Liver (tissue), 9 donors: ENCODE measurements around the gene FICD. TPM values are rescaled to one million over a fixed set of nuclear protein-coding genes. Genes with fewer than 3 reads are reported as not detected.

Experiments used
- DNase-seq: peaks from one replicate; pipeline ENCODE4 v3.0.0-alpha.2; 2017; ENCODE audit warnings: low spot score
- H3K27ac ChIP-seq, 2 donors: one replicate each; pipeline ENCODE4 v1.7.0; 2013; ENCODE audit warnings: inconsistent platforms in 2 of 2, low read length in 2 of 2, control low read depth in 1 of 2, low read depth in 1 of 2, mild to moderate bottlenecking in 1 of 2
- H3K27me3 ChIP-seq, 4 donors: one replicate each; pipeline versions ENCODE4 v1.6.1 to v1.7.0; 2013; ENCODE audit warnings: low read length in 3 of 4, inconsistent platforms in 1 of 4, mild to moderate bottlenecking in 1 of 4, moderate library complexity in 1 of 4; ENCODE audit not compliant: control insufficient read depth in 4 of 4, insufficient read depth in 4 of 4
- H3K36me3 ChIP-seq, 4 donors: one replicate each; pipeline versions ENCODE4 v1.6.1 to v1.7.0; 2013; ENCODE audit warnings: low read length in 3 of 4, mild to moderate bottlenecking in 3 of 4, low read depth in 1 of 4, moderate library complexity in 1 of 4; ENCODE audit not compliant: control insufficient read depth in 4 of 4, insufficient read depth in 3 of 4
- H3K4me1 ChIP-seq, 4 donors: one replicate each; pipeline versions ENCODE4 v1.6.1 to v1.7.0; 2013; ENCODE audit warnings: low read length in 3 of 4, mild to moderate bottlenecking in 3 of 4, moderate library complexity in 1 of 4; ENCODE audit not compliant: control insufficient read depth in 4 of 4, insufficient read depth in 4 of 4
- H3K4me3 ChIP-seq, 3 donors: one replicate each; pipeline versions ENCODE4 v1.6.1 to v1.7.0; 2013; ENCODE audit warnings: low read length in 3 of 3, control low read depth in 1 of 3, low read depth in 1 of 3, mild to moderate bottlenecking in 1 of 3
- H3K9ac ChIP-seq, 2 donors: one replicate each; pipeline ENCODE4 v1.7.0; 2013; ENCODE audit warnings: low read length in 2 of 2, mild to moderate bottlenecking in 2 of 2, moderate library complexity in 2 of 2, control low read depth in 1 of 2, low read depth in 1 of 2
- H3K9me3 ChIP-seq, 4 donors: one replicate each; pipeline versions ENCODE4 v1.6.1 to v1.7.0; 2013; ENCODE audit warnings: low read length in 3 of 4; ENCODE audit not compliant: control insufficient read depth in 4 of 4
- FOXA1 ChIP-seq: IDR thresholded peaks from 2 replicates; pipeline ENCODE4 v1.6.1; 2016; ENCODE audit warnings: antibody characterized with exemption
- FOXA2 ChIP-seq: IDR thresholded peaks from 2 replicates; pipeline ENCODE4 v1.6.1; 2016; ENCODE audit warnings: antibody characterized with exemption
- HNF4G ChIP-seq: IDR thresholded peaks from 2 replicates; pipeline ENCODE4 v1.6.1; 2016; ENCODE audit warnings: antibody characterized with exemption
- ZBTB33 ChIP-seq: IDR thresholded peaks from 2 replicates; pipeline ENCODE4 v1.6.1; 2016; ENCODE audit warnings: antibody characterized with exemption
- WGBS: extraction: QIAGEN DNeasy Blood & Tissue Kit; methylation state at CpG from one replicate; pipeline ENCODE4 v1.1.7; 2013; 5-methylcytosine and 5-hydroxymethylcytosine counted together
- polyA plus RNA-seq, 2 donors: library from polyadenylated mRNA; stranded (reverse) in 1 of 2; unstranded in 1 of 2; fragments of 200-250 nt in 1 of 2; fragments of >200 nt in 1 of 2; fragmentation: Nextera tagmentation in 1 of 2; extraction: Ambion mirVana in 1 of 2; gene quantifications; one replicate each; pipeline versions ENCODE4 v1.2.1 to v1.2.3, GENCODE V29; 2013 to 2015
- total RNA-seq, 2 donors: library from RNA; depleted of rRNA; stranded (reverse); fragments of >200 nt; gene quantifications; one replicate each; pipeline ENCODE4 v1.2.3, GENCODE V29; 2014
- TF ChIP-seq, protein P1 (sequence below): fragments of 150-350 bp; IDR thresholded peaks from 2 replicates; pipeline ENCODE4 v1.5.1; 2017; ENCODE audit warnings: improper control_type of control experiment, low read depth, low read length; ENCODE audit not compliant: missing input control
- TF ChIP-seq, protein P2 (sequence below): IDR thresholded peaks from 2 replicates; pipeline ENCODE4 v1.6.1; 2016; ENCODE audit warnings: antibody characterized with exemption
- donor health status: healthy.
- donor health status: healthy.
- donor health status: healthy.
- donor health status: healthy.
- donor health status: healthy.

The FICD gene
- total and polyA plus RNA-seq, 4 donors: 3.6 to 20.9 (median 6.6) TPM

GRCh38 chr12:108478611-108479206 lies 36.4 kb upstream of the FICD start:
- Histone ChIP-seq H3K36me3 (no peaks in the 10 kb centered on the region), H3K9ac (no peak overlapping the region), H3K27me3 (peaks cover 0 to 3% (median 0%) of the 10 kb centered on the region in 4 donors), H3K4me3 (no peak overlapping the region), H3K4me1 (no peaks in the 10 kb centered on the region), H3K9me3 (no peaks in the 10 kb centered on the region), H3K27ac (no peak overlapping the region)
- 64% methylated on average over 8 of the region's 8 CpGs for WGBS
- no peak for DNase-seq
- TF ChIP-seq, protein P1, sequence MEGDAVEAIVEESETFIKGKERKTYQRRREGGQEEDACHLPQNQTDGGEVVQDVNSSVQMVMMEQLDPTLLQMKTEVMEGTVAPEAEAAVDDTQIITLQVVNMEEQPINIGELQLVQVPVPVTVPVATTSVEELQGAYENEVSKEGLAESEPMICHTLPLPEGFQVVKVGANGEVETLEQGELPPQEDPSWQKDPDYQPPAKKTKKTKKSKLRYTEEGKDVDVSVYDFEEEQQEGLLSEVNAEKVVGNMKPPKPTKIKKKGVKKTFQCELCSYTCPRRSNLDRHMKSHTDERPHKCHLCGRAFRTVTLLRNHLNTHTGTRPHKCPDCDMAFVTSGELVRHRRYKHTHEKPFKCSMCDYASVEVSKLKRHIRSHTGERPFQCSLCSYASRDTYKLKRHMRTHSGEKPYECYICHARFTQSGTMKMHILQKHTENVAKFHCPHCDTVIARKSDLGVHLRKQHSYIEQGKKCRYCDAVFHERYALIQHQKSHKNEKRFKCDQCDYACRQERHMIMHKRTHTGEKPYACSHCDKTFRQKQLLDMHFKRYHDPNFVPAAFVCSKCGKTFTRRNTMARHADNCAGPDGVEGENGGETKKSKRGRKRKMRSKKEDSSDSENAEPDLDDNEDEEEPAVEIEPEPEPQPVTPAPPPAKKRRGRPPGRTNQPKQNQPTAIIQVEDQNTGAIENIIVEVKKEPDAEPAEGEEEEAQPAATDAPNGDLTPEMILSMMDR: no peak
- no peak for TF ChIP-seq ZBTB33
- no peak for TF ChIP-seq HNF4G

DNA sequence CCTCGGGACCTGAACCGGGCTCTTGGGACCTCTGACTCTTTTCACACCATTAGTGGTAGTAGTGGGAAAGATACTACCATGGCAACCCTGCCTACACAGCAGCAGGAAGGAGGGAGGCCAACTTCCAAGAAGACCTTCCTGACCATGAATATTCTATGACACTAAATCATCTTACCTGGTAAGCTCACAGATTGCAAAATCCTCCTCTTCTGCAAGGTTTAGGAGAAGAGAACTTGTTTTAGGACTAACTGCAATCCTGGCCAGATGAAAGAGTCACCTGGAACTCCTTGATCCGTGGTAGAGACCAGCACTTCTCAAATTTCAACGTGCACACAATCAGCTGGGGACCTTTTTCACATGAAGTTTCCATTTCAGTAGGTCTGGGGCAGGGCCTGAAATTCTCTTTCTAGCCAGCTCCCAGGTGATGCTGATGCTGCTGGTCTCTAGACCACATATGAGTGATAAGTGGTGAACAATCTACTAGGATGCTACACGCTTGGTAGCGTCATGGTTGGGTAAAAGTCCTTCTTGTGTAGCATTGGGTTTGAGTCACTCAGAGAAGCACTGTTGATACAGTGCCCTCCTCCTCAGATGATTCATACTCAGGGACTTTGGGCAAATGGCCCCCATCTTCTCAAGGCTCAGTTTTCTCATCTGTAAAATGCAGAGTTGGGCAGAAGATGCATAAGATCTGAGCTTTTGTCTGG lies 35.6 kb upstream of the FICD start:
- H3K36me3 ChIP-seq: no peaks in the 10 kb centered on the region
- H3K27ac ChIP-seq: no peak overlapping the region
- WGBS: 62% methylated on average over 6 of the region's 6 CpGs
- peaks cover 0 to 3% (median 0%) of the 10 kb centered on the region in 4 donors for H3K27me3 ChIP-seq
- H3K9me3 ChIP-seq: no peaks in the 10 kb centered on the region
- no peak for DNase-seq
- no peaks in the 10 kb centered on the region for H3K4me1 ChIP-seq
- no peak overlapping the region for H3K4me3 ChIP-seq
- no peak overlapping the region for H3K9ac ChIP-seq
- TF ChIP-seq FOXA2 (no peak), ZBTB33 (no peak), FOXA1 (no peak)
- TF ChIP-seq, protein P2, sequence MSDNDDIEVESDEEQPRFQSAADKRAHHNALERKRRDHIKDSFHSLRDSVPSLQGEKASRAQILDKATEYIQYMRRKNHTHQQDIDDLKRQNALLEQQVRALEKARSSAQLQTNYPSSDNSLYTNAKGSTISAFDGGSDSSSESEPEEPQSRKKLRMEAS: no peak
- TF ChIP-seq, protein P1: no peak
